GM10248 (cell line): Measurements from ENCODE around the gene RPL3.

ENCODE experiments used
- CTCF ChIA-PET: fragments of 300-600 bp; sonication (Branson Sonifier 250); formaldehyde crosslinking; extraction: SDS; loops from one replicate; lab custom pipeline; 2021; ENCODE audit warnings: antibody characterized with exemption; lab: Yijun Ruan, JAX
- POLR2A ChIA-PET: fragments of 350-650 bp; sonication (Branson Sonifier 250); formaldehyde crosslinking; extraction: SDS; loops from one replicate; lab custom pipeline; 2020; ENCODE audit warnings: antibody characterized with exemption; lab: Yijun Ruan, JAX
- DNase-seq: peaks from one replicate; pipeline ENCODE4 v3.0.0; 2012; ENCODE audit errors: extremely low spot score
- CTCF ChIP-seq: IDR thresholded peaks from 2 replicates; pipeline ENCODE4 v1.5.1; 2012; ENCODE audit warnings: mild to moderate bottlenecking, low read depth; ENCODE audit errors: extremely low read depth, missing control alignments, control extremely low read depth

Gene RPL3

GRCh38 chr22:39352306-39352891 is 33.0 kb upstream of the RPL3 start:
- POLR2A ChIA-PET: no interaction called here
- TF ChIP-seq CTCF: no peak

GRCh38 chr22:39351689-39352214 is 32.3 kb upstream of the RPL3 start:
- ChIA-PET CTCF (no interaction called here), POLR2A (no interaction called here)
- no peak for DNase-seq
- no peak for TF ChIP-seq CTCF

More at GRCh38 chr22:39352306-39352891, 33.0 kb upstream of the RPL3 start:
- no peak for DNase-seq
- CTCF ChIA-PET: no interaction called here

GRCh38 chr22:39350757-39351688 is 31.6 kb upstream of the RPL3 start:
- TF ChIP-seq CTCF: no peak
- DNase-seq: no peak
- CTCF ChIA-PET: interaction anchor here (0.8 kb wide), 1 partner anchor 34 kb away, joined by 3 read pairs; no protein-coding TSS in a partner anchor
- POLR2A ChIA-PET: no interaction called here

- CTCF ChIA-PET: interaction anchor here (0.6 to 1.0 kb wide), 2 partner anchors 10 to 19 kb away, joined by 3 to 4 read pairs; no protein-coding TSS in a partner anchor
- DNase-seq: no peak
- POLR2A ChIA-PET: interaction anchor here (1.7 kb wide), 1 partner anchor 30 kb away, joined by 6 read pairs; the partner anchor contains the start of gene RPL3
- no peak for TF ChIP-seq CTCF
Measured at GRCh38 chr22:39349967-39350726, 30.7 kb upstream of the RPL3 start, which contains the start of gene SYNGR1. TSS of gene SYNGR1 (plus strand) at chr22:39349991. CDS start at chr22:39350011, 20 bp downstream.

GRCh38 chr22:39349506-39349966 is 30.1 kb upstream of the RPL3 start:
- peak; percentile 44 for TF ChIP-seq CTCF
- DNase-seq: peak; percentile 69
- POLR2A ChIA-PET: interaction anchor here (1.7 kb wide), 1 partner anchor 30 kb away, joined by 6 read pairs; the partner anchor contains the start of gene RPL3
- CTCF ChIA-PET: interaction anchor here (1.0 kb wide), 1 partner anchor 18 kb away, joined by 4 read pairs; no protein-coding TSS in a partner anchor
